ENCODE measurements around the gene FANCE. TPM values are rescaled to one million over a fixed set of nuclear protein-coding genes. Genes with fewer than 3 reads are reported as not detected.

The FANCE gene
- polyA plus RNA-seq, 2 of the 4 experiments (the other 2 are of a cell fraction), result 3.1 to 3.5 TPM

- H3K4me3 ChIP-seq, result no peak overlapping the region
- peaks cover 14% of the 10 kb centered on the region for H3K4me1 ChIP-seq
- ChIA-PET CTCF (interaction anchor here (0.6 to 2.7 kb wide), 23 partner anchors 9 to 130 kb away, joined by 3 to 17 read pairs (median 3); partner anchors contain the start of gene PPARD), POLR2A (no interaction called here)
- 30% methylated on average over 7 of the region's 7 CpGs for WGBS (ENCODE audit: missing lambda C conversion rate)
- no peaks in the 10 kb centered on the region for H3K9me3 ChIP-seq
- H3K27ac ChIP-seq, result peak overlapping the region in 1 of 2 experiments; percentile 27; a peak in 2 of 6 replicates
- H3K4me2 ChIP-seq, result peak overlapping the region; percentile 51
- DNase-seq (ENCODE audit: low read depth in 1 of 2, low spot score in 1 of 2), result peak; percentile 66 to 83
- ATAC-seq, result peak; percentile 92 to 97
- TF ChIP-seq CTCF (IDR thresholded peaks at IDR 0.05), result peak; percentile 58
- TF ChIP-seq CBX8 (IDR thresholded peaks at IDR 0.05), result no peak
- peak in 1 of 2 experiments; percentile 24; a peak in 1 of 4 replicates for TF ChIP-seq CEBPB (IDR thresholded peaks at IDR 0.05)
- peak; percentile 60 for TF ChIP-seq GATA3 (IDR thresholded peaks at IDR 0.05; ENCODE audit: borderline replicate concordance)
- no peak for TF ChIP-seq MAZ (IDR thresholded peaks at IDR 0.05; ENCODE audit: borderline replicate concordance, low read depth, low read length)
- no peak for TF ChIP-seq FOSL2 (IDR thresholded peaks at IDR 0.05)
- TF ChIP-seq FOSL2 (CRISPR knock-in tag; IDR thresholded peaks at IDR 0.05), result peak; percentile 36; the same call in 1 of the 2 replicates
- TF ChIP-seq PBX3 (IDR thresholded peaks at IDR 0.05), result no peak
- TF ChIP-seq SMC3 (IDR thresholded peaks at IDR 0.05), result peak; percentile 70
- TF ChIP-seq RAD21 (conservative IDR thresholded peaks at IDR 0.05 in 1 of 2, IDR thresholded peaks at IDR 0.05 in 1 of 2), result peak; percentile 45 to 53; a peak in 3 of 5 replicates
- FAIRE-seq, result no peak
Measured at GRCh38 chr6:35415065-35415891, 36.9 kb upstream of the FANCE start.

GRCh38 chr6:35417979-35418661, 34.0 kb upstream of the FANCE start:
- WGBS (ENCODE audit: missing lambda C conversion rate), result 93% methylated on average over 14 of the region's 14 CpGs
- no peak for DNase-seq (ENCODE audit: low read depth in 1 of 2, low spot score in 1 of 2)
- no peak for ATAC-seq
- Histone ChIP-seq H3K4me3 (no peak overlapping the region), H3K4me1 (peaks cover 14% of the 10 kb centered on the region), H3K9me3 (no peaks in the 10 kb centered on the region), H3K27ac (no peak overlapping the region), H3K4me2 (no peak overlapping the region)
- ChIA-PET CTCF (interaction anchor here (1.3 to 3.2 kb wide), 3 partner anchors 10 to 31 kb away, joined by 3 to 12 read pairs (median 12); no protein-coding TSS in a partner anchor), POLR2A (interaction anchor here (0.6 kb wide), 1 partner anchor 62 kb away, joined by 7 read pairs; no protein-coding TSS in a partner anchor)
- TF ChIP-seq TP53 (CRISPR knock-in tag; IDR thresholded peaks at IDR 0.05) (no peak), MAFK (IDR thresholded peaks at IDR 0.05; ENCODE audit: partially characterized antibody) (no peak), EHF (CRISPR knock-in tag; IDR thresholded peaks at IDR 0.05) (no peak), JUN (IDR thresholded peaks at IDR 0.05) (no peak), ZFP36 (IDR thresholded peaks at IDR 0.05; ENCODE audit: borderline replicate concordance, partially characterized antibody) (no peak), FOXS1 (CRISPR knock-in tag; IDR thresholded peaks at IDR 0.05) (no peak), PBX3 (IDR thresholded peaks at IDR 0.05) (no peak), ATOH8 (CRISPR knock-in tag; IDR thresholded peaks at IDR 0.05; ENCODE audit: low read depth) (no peak)
- no peak for FAIRE-seq

All from A549 (cell line).